H1 (cell line): ENCODE data around the gene ENAH. TPM values are rescaled to one million over a fixed set of nuclear protein-coding genes. Genes with fewer than 3 reads are reported as not detected.

Source experiments
- CBX5 ChIP-seq: fragments of 300-800, 300-1000 bp; sonication (generic); IDR thresholded peaks from 2 replicates; pipeline ENCODE4 v1.7.1; 2016; ENCODE audit warnings: antibody characterized with exemption, low read length, low read depth
- CEBPB ChIP-seq: IDR thresholded peaks from 2 replicates; pipeline ENCODE4 v1.6.1; 2012; ENCODE audit warnings: low read depth, low read length
- CREB1 ChIP-seq: IDR thresholded peaks from 2 replicates; pipeline ENCODE4 v1.6.1; 2012; ENCODE audit warnings: inconsistent platforms
- GABPA ChIP-seq: IDR thresholded peaks from 2 replicates; pipeline ENCODE4 v1.6.1; 2011; ENCODE audit warnings: mild to moderate bottlenecking, low read length, moderate library complexity, borderline replicate concordance; ENCODE audit not compliant: insufficient read depth
- HDAC6 ChIP-seq: IDR thresholded peaks from one replicate; pipeline ENCODE4 v1.7.1; 2012; ENCODE audit warnings: low read depth, mild to moderate bottlenecking, inconsistent platforms, low read length, moderate library complexity
- KDM1A ChIP-seq: fragments of 200-600, 300-600 bp; sonication (generic); IDR thresholded peaks from 2 replicates; pipeline ENCODE4 v1.7.1; 2016; ENCODE audit warnings: mild to moderate bottlenecking, low read length, borderline replicate concordance
- NRF1 ChIP-seq: IDR thresholded peaks from 2 replicates; pipeline ENCODE4 v1.6.1; 2011; ENCODE audit warnings: mild to moderate bottlenecking, low read depth, low read length, improper control_type of control experiment
- TBP ChIP-seq: IDR thresholded peaks from 2 replicates; pipeline ENCODE4 v1.6.1; 2011; ENCODE audit warnings: low read depth, low read length, improper control_type of control experiment
- polyA plus RNA-seq, 7 experiments: library from polyadenylated mRNA; depleted of rRNA in 3 of 7; stranded (reverse) in 5 of 7; unstranded in 2 of 7; fragments of >200 nt in 5 of 7; fragments of 200-250 nt in 2 of 7; gene quantifications; 1 replicate in 5 of 7; 2 replicates in 1 of 7; 4 replicates in 1 of 7; pipeline versions ENCODE4 v1.2.1 to v1.2.3, GENCODE V29; 2011 to 2013; ENCODE audit warnings: missing spikeins in 2 of 7, mixed read lengths in 2 of 7
- total RNA-seq: library from RNA; stranded (reverse); fragmentation: NEBNext Ultra II Directional; extraction: Animal tissue kit (Norgen Biotek cat#: 25700); gene quantifications from 2 replicates; pipeline ENCODE4 v1.2.1, GENCODE V29; 2021
- TF ChIP-seq, protein P1 (sequence below): IDR thresholded peaks from 2 replicates; pipeline ENCODE4 v1.6.1; 2012; ENCODE audit warnings: inconsistent platforms
- TF ChIP-seq, protein P2 (sequence below): IDR thresholded peaks from 2 replicates; pipeline ENCODE4 v1.6.1; 2012; ENCODE audit warnings: low read length, inconsistent platforms
- TF ChIP-seq, protein P3 (sequence below): IDR thresholded peaks from 2 replicates; pipeline ENCODE4 v1.6.1; 2012; ENCODE audit warnings: inconsistent platforms

The ENAH gene
- total and polyA plus RNA-seq, 2 of the 8 experiments (the other 6 are each of a cell fraction or from before 2014, with no cell fraction given): 39.1 to 335 TPM

DNA sequence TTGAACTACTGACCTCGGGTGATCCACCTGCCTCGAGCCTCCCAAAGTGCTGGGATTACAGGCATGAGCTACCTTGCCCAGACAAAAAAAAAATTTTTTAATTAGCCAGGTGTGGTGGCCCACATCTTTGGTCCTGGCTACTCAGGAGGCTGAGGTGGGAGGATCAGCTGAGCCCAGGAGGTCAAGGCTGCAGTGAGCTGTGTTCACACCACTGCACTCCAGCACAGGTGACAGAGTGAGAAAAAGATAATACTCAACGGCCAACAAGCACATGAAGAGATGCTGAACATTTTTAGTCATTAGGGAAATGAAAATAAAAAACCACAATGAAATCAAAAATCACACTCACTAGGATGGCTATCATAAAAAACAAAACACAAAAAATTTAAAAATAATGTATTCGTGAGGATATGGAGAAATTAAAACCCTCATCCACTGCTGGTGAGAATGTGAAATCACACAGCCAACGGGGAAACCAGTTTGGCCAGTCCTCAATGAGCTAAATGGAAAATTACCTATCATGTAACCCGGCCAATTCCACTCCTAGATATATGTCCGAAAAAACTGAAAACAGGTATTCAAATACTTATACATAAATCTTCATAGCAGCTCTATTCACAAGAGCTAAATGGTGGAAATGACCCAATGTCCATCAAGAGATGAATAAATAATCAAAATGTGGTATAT, 41.2 kb downstream of the ENAH start (continued):
- TF ChIP-seq CEBPB (no peak), CBX5 (no peak), KDM1A (no peak), HDAC6 (no peak), GABPA (no peak), CREB1 (no peak), NRF1 (no peak), TBP (no peak)
- TF ChIP-seq, protein P1, sequence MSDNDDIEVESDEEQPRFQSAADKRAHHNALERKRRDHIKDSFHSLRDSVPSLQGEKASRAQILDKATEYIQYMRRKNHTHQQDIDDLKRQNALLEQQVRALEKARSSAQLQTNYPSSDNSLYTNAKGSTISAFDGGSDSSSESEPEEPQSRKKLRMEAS: no peak
- TF ChIP-seq, protein P2, sequence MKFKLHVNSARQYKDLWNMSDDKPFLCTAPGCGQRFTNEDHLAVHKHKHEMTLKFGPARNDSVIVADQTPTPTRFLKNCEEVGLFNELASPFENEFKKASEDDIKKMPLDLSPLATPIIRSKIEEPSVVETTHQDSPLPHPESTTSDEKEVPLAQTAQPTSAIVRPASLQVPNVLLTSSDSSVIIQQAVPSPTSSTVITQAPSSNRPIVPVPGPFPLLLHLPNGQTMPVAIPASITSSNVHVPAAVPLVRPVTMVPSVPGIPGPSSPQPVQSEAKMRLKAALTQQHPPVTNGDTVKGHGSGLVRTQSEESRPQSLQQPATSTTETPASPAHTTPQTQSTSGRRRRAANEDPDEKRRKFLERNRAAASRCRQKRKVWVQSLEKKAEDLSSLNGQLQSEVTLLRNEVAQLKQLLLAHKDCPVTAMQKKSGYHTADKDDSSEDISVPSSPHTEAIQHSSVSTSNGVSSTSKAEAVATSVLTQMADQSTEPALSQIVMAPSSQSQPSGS: no peak
- TF ChIP-seq, protein P3, sequence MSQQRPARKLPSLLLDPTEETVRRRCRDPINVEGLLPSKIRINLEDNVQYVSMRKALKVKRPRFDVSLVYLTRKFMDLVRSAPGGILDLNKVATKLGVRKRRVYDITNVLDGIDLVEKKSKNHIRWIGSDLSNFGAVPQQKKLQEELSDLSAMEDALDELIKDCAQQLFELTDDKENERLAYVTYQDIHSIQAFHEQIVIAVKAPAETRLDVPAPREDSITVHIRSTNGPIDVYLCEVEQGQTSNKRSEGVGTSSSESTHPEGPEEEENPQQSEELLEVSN: no peak
